Upper lobe of left lung (tissue), 6 donors: Measurements from ENCODE around the gene TNFAIP8L3. TPM values are rescaled to one million over a fixed set of nuclear protein-coding genes. Genes with fewer than 3 reads are reported as not detected.

ENCODE experiments used
- ATAC-seq, 2 donors: fragments of 200-7000 bp; cut with Tn5 transposase; one replicate each; pipeline ENCODE4 v1.9.1; 2022; ENCODE audit warnings: mild to moderate bottlenecking in 2 of 2, moderate library complexity in 2 of 2; ENCODE audit not compliant: low FRiP score in 2 of 2
- DNase-seq, 2 donors: peaks; one replicate each; pipeline ENCODE4 v3.0.0-alpha.2; 2019 to 2020
- H3K27ac ChIP-seq, 4 donors: fragments of 200-600 bp; sonication (generic); one replicate each; pipeline ENCODE4 v1.5.1; 2016 to 2019
- H3K27me3 ChIP-seq, 4 donors: fragments of 200-600 bp; sonication (generic); one replicate each; pipeline ENCODE4 v1.5.1; 2017 to 2019
- H3K36me3 ChIP-seq, 4 donors: fragments of 200-600 bp; sonication (generic); one replicate each; pipeline ENCODE4 v1.5.1; 2016 to 2019
- H3K4me1 ChIP-seq, 4 donors: fragments of 200-600 bp; sonication (generic); one replicate each; pipeline ENCODE4 v1.5.1; 2018 to 2019
- H3K4me3 ChIP-seq, 4 donors: fragments of 200-600 bp; sonication (generic); one replicate each; pipeline ENCODE4 v1.5.1; 2017 to 2019; ENCODE audit warnings: mild to moderate bottlenecking in 2 of 4, moderate library complexity in 1 of 4
- H3K9me3 ChIP-seq, 4 donors: fragments of 200-600 bp; sonication (generic); one replicate each; pipeline ENCODE4 v1.5.1; 2018 to 2019
- EP300 ChIP-seq, 4 donors: sonication (generic); formaldehyde crosslinking; IDR thresholded peaks; one replicate each; pipeline ENCODE4 v1.5.1; 2017; ENCODE audit warnings: antibody characterized with exemption in 4 of 4, control low read depth in 2 of 4
- POLR2A ChIP-seq, 4 donors: fragments of 450-650 bp; IDR thresholded peaks; one replicate each; pipeline ENCODE4 v1.5.1; 2016 to 2017; ENCODE audit warnings: antibody characterized with exemption in 4 of 4, mild to moderate bottlenecking in 2 of 4
- POLR2AphosphoS5 ChIP-seq, 2 donors: sonication (generic); formaldehyde crosslinking; IDR thresholded peaks; one replicate each; pipeline ENCODE4 v1.5.1; 2017; ENCODE audit warnings: antibody characterized with exemption in 2 of 2
- WGBS, 2 donors: methylation state at CpG; one replicate each; pipeline ENCODE4 v1.1.5; 2017 to 2018; 5-methylcytosine and 5-hydroxymethylcytosine counted together
- total RNA-seq, 6 donors: library from RNA; depleted of rRNA in 4 of 6; stranded (reverse); fragments of >200 nt in 4 of 6; gene quantifications; one replicate each; pipeline versions ENCODE4 v1.1.0 to v1.2.1, GENCODE V29; 2016 to 2021
- TF ChIP-seq, protein P1 (sequence below), 6 experiments: fragments of 450-650 bp in 4 of 6; fragments of 200-600 bp in 2 of 6; sonication (generic) in 2 of 6; IDR thresholded peaks; one replicate each; pipeline ENCODE4 v1.5.1; 2016 to 2019; ENCODE audit warnings: antibody characterized with exemption in 6 of 6
- donor health status: DM: no; HTN: no; CAD: no; lungs with moderate emphysema.
- donor health status: DM: no; HTN: yes; CAD: no; lungs with severe emphysema.

Gene TNFAIP8L3
- total RNA-seq, 6 donors from 2014 or later = 4.2 to 12.4 (median 7.1) TPM

- WGBS, 2 donors = 79 to 93% methylated on average over 1 of the region's 1 CpG
- no peak overlapping the region for H3K4me3 ChIP-seq
- H3K4me1 ChIP-seq = no peaks in the 10 kb centered on the region
- H3K27me3 ChIP-seq = no peaks in the 10 kb centered on the region
- H3K27ac ChIP-seq = no peak overlapping the region
- no peaks in the 10 kb centered on the region for H3K9me3 ChIP-seq
- no peak for ATAC-seq
- DNase-seq = no peak
- H3K36me3 ChIP-seq = no peaks in the 10 kb centered on the region
- TF ChIP-seq EP300 (IDR thresholded peaks at IDR 0.05) (no peak), POLR2AphosphoS5 (IDR thresholded peaks at IDR 0.05) (no peak), POLR2A (IDR thresholded peaks at IDR 0.05) (no peak)
- TF ChIP-seq, protein P1, sequence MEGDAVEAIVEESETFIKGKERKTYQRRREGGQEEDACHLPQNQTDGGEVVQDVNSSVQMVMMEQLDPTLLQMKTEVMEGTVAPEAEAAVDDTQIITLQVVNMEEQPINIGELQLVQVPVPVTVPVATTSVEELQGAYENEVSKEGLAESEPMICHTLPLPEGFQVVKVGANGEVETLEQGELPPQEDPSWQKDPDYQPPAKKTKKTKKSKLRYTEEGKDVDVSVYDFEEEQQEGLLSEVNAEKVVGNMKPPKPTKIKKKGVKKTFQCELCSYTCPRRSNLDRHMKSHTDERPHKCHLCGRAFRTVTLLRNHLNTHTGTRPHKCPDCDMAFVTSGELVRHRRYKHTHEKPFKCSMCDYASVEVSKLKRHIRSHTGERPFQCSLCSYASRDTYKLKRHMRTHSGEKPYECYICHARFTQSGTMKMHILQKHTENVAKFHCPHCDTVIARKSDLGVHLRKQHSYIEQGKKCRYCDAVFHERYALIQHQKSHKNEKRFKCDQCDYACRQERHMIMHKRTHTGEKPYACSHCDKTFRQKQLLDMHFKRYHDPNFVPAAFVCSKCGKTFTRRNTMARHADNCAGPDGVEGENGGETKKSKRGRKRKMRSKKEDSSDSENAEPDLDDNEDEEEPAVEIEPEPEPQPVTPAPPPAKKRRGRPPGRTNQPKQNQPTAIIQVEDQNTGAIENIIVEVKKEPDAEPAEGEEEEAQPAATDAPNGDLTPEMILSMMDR (IDR thresholded peaks at IDR 0.05) = no peak
Observed at GRCh38 chr15:51112078-51112477, 17.4 kb upstream of the TNFAIP8L3 start.

DNA sequence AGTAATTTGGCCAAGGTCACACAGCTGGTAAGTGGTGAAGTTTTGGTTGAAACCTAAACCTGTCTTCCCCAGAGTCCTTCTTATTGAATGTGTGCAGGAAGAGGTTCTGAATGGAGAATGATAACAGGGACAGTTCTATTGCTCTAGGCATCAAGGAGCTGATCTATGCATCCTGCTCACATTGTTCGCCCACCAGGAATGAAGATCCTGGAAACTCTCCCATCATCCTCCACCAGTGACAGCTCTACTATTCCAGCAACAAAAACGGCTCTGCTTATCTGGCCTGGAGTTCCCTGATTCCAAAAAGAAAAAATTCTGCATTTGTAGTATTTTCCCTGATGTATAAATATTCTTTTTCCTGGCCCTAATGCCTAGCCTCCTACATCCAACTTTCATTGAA, 16.4 kb upstream of the TNFAIP8L3 start:
- H3K4me1 ChIP-seq = no peaks in the 10 kb centered on the region
- no peaks in the 10 kb centered on the region for H3K27me3 ChIP-seq
- no peak overlapping the region for H3K4me3 ChIP-seq
- TF ChIP-seq, protein P1 (IDR thresholded peaks at IDR 0.05) = no peak
- TF ChIP-seq EP300 (IDR thresholded peaks at IDR 0.05) (no peak), POLR2AphosphoS5 (IDR thresholded peaks at IDR 0.05) (no peak), POLR2A (IDR thresholded peaks at IDR 0.05) (no peak)
- no peak for ATAC-seq
- 69% methylated on average over 2 of the region's 2 CpGs for WGBS, 2 donors
- no peaks in the 10 kb centered on the region for H3K9me3 ChIP-seq
- DNase-seq = no peak
- no peaks in the 10 kb centered on the region for H3K36me3 ChIP-seq
- no peak overlapping the region for H3K27ac ChIP-seq

- 95 to 100% methylated on average over 3 of the region's 3 CpGs for WGBS, 2 donors
- Histone ChIP-seq H3K9me3 (no peaks in the 10 kb centered on the region), H3K4me3 (no peak overlapping the region), H3K27ac (peak overlapping the region in 3 of 4 donors; percentile 9 to 65 (median 53)), H3K4me1 (no peaks in the 10 kb centered on the region), H3K27me3 (no peaks in the 10 kb centered on the region), H3K36me3 (no peaks in the 10 kb centered on the region)
- no peak for ATAC-seq
- peak in 1 of 2 donors; percentile 17 for DNase-seq
- TF ChIP-seq POLR2A (IDR thresholded peaks at IDR 0.05) = no peak
- no peak for TF ChIP-seq EP300 (IDR thresholded peaks at IDR 0.05)
- TF ChIP-seq, protein P1 (IDR thresholded peaks at IDR 0.05) = no peak
- no peak for TF ChIP-seq POLR2AphosphoS5 (IDR thresholded peaks at IDR 0.05)
Observed at GRCh38 chr15:51110171-51110570, 15.5 kb upstream of the TNFAIP8L3 start.

GRCh38 chr15:51108933-51109550, 14.3 kb upstream of the TNFAIP8L3 start:
- peak overlapping the region; percentile 9 to 65 (median 57) for H3K27ac ChIP-seq
- peak; percentile 24 to 53 for ATAC-seq
- WGBS, 2 donors = 61% methylated on average over 3 of the region's 3 CpGs
- DNase-seq = no peak
- peak in 1 of 4 donors; percentile 38 for TF ChIP-seq EP300 (IDR thresholded peaks at IDR 0.05)
- TF ChIP-seq POLR2A (IDR thresholded peaks at IDR 0.05) = no peak
- peak; percentile 19 to 64 for TF ChIP-seq POLR2AphosphoS5 (IDR thresholded peaks at IDR 0.05)
- TF ChIP-seq, protein P1 (IDR thresholded peaks at IDR 0.05) = no peak
- H3K4me1 ChIP-seq = peaks cover 0 to 2% (median 0%) of the 10 kb centered on the region in 4 donors
- H3K9me3 ChIP-seq = no peaks in the 10 kb centered on the region
- H3K36me3 ChIP-seq = no peaks in the 10 kb centered on the region
- H3K27me3 ChIP-seq = no peaks in the 10 kb centered on the region
- H3K4me3 ChIP-seq = no peak overlapping the region

GRCh38 chr15:51107612-51108011, 12.9 kb upstream of the TNFAIP8L3 start:
- H3K27me3 ChIP-seq = no peaks in the 10 kb centered on the region
- DNase-seq = no peak
- H3K4me1 ChIP-seq = peaks cover 0 to 2% (median 0%) of the 10 kb centered on the region in 4 donors
- H3K9me3 ChIP-seq = no peaks in the 10 kb centered on the region
- ATAC-seq = no peak
- H3K27ac ChIP-seq = no peak overlapping the region
- TF ChIP-seq, protein P1 (IDR thresholded peaks at IDR 0.05) = no peak
- TF ChIP-seq POLR2A (IDR thresholded peaks at IDR 0.05) (no peak), EP300 (IDR thresholded peaks at IDR 0.05) (no peak), POLR2AphosphoS5 (IDR thresholded peaks at IDR 0.05) (no peak)
- WGBS, 2 donors = 92 to 95% methylated on average over 3 of the region's 3 CpGs
- H3K4me3 ChIP-seq = no peak overlapping the region
- no peaks in the 10 kb centered on the region for H3K36me3 ChIP-seq
